ENCODE measurements around the gene MAMDC2.
"Not testable (repeated sequence)": the region's sequence is repeated elsewhere in the genome, so short reads cannot be mapped to it uniquely, and the experiment has no call there.

Gene MAMDC2

DNA sequence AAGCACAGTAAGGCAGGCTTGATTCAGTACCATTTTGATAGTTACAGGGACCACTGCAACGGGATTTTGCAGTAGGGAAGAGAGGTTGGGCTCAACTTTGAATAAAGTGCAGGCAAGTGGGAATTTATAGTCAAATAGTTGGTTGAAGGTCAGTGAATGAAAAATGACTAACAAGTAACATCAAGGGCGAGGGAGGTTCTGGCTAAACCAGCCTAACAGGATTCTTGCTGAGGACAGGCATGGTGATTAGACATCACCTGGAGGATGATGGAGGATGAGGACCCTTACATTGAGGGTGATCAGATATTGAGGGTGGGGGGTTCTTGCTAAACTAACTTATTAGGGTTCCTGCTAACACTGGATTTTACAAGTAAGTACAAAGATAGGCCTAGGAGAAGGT lies 149.1 kb downstream of the MAMDC2 start:
- no peak for DNase-seq (ENCODE audit: low read depth in 1 of 2, low spot score in 1 of 2)

DNA sequence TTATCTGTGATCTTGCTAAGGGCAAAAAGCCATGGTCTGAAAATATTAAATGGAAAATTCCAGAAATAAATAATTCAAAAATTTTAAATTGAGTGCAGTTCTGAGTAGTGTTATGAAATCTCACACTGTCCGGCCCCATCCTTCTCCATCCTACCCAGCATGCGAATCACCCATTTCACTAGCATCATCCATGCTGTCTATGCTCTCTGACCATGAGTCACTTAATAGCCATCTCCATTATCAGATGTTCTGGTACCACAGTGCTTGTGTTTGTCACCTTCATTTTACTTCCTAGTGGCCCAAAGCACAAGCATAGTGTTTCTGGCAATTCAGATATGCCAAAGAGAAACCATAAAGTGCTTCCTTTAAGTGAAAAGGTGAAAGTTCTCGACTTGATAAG lies 151.8 kb downstream of the MAMDC2 start:
- DNase-seq (ENCODE audit: low read depth in 1 of 2, low spot score in 1 of 2) = no peak

DNA sequence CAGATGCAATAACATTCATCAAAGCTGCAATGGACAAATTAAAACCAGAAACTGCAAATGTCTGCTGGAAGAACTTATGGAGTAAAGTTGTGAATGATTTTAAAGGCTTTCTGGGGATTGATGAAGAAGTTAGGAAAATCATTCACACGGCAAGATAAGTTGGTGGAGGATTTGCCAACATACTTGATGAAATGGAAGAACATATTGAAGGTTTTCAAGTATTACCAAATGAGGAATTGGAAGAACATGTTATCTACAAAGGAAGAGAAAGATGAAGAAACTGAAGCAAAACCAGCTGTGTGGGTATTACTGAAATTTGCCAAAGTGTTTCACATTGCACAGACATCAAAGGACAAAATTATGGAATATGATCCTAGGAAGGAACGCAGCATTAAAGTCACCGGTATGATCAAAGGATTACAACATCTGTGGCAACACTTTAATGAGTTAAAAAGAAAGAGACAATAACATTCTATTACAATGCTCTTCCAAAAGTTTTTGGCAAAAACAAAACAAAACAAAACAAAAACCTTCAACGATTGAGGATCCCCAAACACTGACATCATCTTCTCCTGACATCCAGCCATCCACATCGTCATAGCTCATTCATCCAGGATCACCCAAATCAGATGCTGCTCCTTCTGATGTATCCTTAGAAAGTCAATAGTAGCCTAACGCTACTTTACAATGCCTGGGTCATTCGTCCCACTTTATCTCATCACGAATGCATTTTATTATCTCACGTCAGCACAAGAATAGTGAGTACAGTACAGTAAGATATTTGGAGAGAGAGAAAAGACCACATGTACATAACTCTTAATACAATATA lies 153.8 kb downstream of the MAMDC2 start:
- DNase-seq (ENCODE audit: low read depth in 1 of 2, low spot score in 1 of 2) = no peak

DNA sequence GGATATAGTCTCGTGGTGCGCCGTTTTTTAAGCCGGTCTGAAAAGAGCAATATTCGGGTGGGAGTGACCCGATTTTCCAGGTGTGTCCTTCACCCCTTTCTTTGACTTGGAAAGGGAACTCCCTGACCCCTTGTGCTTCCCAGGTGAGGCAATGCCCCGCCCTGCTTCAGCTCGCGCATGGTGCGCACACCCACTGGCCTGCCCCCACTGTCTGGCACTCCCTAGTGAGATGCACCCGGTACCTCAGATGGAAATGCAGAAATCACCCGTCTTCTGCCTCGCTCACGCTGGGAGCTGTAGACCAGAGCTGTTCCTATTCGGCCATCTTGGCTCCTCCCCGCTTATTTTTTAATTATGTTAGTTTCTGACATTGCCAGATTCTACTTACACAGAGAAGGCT lies 161.1 kb downstream of the MAMDC2 start:
- not testable (repeated sequence) for DNase-seq (ENCODE audit: low read depth in 1 of 2, low spot score in 1 of 2)

DNA sequence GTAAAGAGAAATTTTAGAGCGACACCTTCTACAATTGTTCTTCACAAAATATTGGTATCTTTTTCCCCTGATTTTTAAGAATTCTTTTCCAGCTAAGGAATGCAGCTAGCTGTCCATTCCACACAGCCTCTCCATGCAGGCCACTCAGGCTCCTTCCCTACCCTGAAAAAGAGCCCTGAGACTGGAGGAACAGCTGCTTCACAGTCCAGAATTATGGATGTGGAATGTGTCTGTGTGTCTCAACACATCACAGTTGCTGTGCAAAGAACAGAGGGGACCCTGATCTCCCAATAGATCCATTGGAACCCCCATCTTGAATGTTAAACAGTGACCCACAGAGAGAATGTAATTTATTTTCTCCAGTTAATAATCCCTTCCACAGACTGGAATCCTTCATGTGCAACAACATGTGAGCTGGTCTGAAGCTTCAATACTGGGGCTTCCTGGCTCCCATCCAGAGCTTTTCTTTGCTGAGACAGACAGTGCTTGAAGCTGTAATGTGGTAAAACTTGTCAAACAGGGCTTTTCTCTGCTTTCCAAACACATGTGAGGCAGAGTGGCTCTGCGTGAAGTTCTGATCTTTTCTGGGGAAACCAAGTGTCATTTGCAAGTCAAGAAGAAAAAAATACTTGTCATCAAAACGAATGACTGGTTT lies 161.8 kb downstream of the MAMDC2 start:
- no peak for DNase-seq (ENCODE audit: low read depth in 1 of 2, low spot score in 1 of 2)

DNA sequence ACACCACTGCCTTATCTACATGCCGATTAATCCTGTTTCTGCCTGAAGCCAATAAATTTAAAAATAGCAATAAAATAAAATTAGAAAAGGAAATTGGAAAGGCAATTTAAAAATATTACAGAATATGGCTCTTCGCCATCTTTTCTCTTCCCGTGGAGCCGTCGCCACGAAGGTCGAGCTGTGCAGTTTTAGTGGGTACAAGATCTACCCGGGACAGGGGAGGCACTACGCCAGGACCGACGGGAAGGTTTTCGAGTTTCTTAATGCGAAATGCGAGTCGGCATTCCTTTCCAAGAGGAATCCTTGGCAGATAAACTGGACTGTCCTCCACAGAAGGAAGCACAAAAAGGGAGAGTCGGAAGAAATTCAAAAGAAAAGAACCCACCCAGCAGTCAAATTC lies 173.4 kb downstream of the MAMDC2 start:
- no peak for DNase-seq (ENCODE audit: low read depth in 1 of 2, low spot score in 1 of 2)

DNA sequence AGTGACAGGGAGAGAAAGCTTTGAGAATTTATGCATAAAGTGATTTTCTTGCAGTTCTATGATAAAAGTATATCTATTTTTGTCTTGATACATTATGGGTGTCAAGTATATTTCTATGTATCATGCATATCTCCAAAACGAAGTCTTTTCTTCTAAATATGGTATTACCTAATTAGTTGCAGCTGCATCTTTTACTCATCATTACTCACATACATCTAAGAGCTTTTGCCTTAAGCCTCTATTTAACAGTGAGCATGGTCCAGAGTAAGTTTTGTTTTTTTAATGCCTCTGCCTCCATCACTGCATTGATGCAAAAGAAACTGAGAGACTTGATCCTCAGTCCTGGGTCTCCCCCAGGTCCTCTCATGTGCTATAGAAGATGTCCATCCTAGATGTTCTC lies 175.1 kb downstream of the MAMDC2 start:
- no peak for DNase-seq (ENCODE audit: low read depth in 1 of 2, low spot score in 1 of 2)

DNA sequence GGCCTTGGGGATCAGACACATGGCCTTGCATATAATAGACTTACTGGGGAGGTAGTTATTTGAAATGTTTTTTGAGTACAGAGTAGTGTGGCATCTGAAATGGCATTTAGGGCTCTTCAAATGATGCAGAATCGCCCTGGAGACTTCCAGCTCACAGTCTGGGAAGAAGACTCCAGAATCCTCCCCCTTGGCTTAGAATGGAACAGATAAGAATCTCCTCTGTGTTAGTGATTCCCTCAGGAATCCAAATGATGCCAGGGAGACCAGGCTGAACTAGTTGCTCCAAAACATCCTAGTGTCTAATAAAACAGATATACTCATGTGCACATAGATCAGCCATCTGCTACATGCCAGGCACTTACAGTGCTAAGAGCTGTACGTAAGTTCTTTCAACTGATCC lies 176.6 kb downstream of the MAMDC2 start:
- DNase-seq (ENCODE audit: low read depth in 1 of 2, low spot score in 1 of 2) = no peak

DNA sequence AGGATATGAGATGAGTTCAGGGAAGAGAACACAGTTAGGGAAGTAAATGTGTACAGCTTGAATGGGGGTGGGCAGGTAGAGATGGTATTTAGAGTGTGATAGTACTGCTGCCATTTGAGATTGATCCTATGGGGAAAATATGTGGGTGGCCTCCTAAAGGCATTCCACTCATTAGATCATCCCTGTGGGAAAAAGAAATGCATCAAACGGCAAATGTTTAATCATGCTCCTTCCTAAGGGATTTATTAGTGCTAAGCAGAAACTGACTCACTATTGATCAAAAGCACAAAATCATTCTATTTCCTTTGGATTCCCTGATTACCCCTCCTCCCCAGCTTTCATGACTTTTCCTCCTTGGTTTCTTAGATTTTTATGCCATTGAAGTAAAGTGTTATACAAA lies 178.7 kb downstream of the MAMDC2 start:
- DNase-seq (ENCODE audit: low read depth in 1 of 2, low spot score in 1 of 2) = no peak

DNA sequence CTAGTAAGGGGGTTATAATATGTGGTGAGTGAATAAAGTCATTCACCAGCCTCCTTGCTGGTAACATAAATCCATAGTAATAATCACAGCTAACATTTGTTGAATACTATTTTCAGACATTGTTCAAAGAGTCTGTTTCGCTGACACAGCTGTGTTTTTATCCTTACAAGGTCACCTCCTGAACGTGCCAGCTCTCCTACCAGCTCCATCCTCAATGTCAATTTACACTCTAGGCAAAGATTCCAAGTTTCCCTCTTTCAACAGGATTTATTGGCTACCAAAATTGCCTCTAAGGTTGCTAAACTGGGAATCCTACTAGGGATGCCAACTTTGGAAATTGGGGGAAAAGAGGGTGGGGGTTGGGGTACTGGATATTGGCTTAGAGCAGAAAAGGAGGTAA lies 184.5 kb downstream of the MAMDC2 start:
- DNase-seq (ENCODE audit: low read depth in 1 of 2, low spot score in 1 of 2) = no peak

DNA sequence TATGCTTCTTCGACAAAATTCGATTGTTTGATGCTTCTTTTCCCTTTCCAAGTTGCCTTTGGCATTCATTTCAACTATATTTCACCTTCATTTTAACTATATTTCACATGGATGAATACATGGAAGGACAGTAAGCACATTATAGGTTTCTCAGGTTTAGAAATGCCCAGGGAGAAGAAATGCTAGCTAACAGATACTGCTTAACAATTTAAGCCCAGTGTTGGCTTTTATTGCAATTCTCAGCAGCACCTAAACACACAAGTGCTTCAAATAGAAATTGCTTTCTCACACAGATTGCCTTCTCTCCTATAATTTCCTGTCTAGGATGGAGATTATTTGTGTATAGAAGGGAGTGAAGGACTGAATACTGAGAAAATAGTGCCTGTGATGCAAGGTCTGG lies 185.0 kb downstream of the MAMDC2 start:
- DNase-seq (ENCODE audit: low read depth in 1 of 2, low spot score in 1 of 2) = no peak

DNA sequence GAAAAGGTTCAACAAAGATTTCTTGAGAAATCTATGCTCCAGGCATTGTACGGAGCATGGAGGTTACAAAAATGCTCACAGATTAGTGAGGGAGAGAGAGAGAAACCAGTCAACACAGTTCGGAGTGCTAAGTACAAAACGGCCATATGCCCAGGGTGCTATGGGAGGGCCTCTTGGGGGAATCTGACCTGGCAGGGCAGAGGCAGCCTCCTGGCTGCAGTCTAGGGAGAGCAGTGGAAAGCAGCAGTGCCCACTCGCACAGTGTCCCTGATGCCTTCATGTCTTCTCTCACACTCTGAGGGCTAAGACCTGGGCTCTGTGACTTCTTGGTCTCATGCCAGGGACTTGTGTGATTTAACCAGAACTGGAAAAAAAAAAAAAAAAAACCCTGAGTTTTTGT lies 185.4 kb downstream of the MAMDC2 start:
- DNase-seq (ENCODE audit: low read depth in 1 of 2, low spot score in 1 of 2) = no peak

DNA sequence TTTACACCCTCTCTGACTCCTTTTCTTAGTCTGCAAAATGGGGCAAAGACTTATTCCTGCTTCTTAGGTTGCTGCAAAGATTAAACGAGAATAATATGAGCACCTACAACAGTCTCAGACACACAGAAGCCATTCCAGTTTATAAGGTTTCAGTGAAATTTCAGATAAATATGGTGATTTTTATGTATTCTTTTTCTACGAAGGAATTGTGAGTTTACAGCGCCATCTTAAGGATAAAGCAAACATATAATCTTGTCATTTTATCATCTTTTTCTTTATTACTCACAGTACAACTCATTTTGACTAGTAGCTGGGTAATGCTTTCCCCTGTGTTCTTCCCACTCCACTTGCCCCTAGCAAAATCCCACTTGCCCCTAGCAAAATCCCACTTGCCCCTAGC lies 185.9 kb downstream of the MAMDC2 start:
- no peak for DNase-seq (ENCODE audit: low read depth in 1 of 2, low spot score in 1 of 2)

DNA sequence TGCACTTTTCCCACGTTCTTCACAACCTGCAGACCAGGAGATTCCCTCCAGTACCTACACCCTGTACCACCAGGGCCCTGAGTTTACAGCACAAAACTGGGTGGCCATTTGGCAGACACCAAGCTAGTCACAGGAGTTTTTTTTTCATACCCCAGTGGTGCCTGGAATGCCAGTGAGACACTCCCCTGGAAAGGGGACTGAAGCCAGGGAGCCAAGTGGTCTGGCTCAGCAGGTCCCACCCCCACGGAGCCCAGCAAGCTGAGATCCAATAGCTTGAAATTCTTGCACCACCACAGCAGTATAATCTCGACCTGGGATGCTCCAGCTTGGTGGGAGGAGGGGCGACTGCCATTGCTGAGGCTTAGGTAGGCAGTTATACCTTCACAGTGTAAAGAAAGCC lies 188.8 kb downstream of the MAMDC2 start:
- no peak for DNase-seq (ENCODE audit: low read depth in 1 of 2, low spot score in 1 of 2)

DNA sequence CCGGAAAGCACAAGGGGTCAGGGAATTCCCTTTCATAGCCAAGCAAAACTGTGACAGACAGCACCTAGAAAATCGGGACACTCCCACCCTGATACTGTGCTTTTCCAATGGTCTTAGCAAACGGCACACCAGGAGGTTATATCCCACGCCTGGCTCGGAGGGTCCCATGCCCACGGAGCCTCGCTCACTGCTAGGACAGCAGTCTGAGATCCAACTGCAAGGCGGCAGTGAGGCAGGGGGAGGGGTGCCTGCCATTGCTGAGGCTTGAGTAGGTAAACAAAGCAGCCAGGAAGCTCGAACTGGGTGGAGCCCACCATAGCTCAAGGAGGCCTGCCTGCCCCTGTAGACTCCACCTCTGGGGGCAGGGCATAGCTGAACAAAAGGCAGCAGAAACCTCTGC lies 190.6 kb downstream of the MAMDC2 start:
- not testable (repeated sequence) for DNase-seq (ENCODE audit: low read depth in 1 of 2, low spot score in 1 of 2)

DNA sequence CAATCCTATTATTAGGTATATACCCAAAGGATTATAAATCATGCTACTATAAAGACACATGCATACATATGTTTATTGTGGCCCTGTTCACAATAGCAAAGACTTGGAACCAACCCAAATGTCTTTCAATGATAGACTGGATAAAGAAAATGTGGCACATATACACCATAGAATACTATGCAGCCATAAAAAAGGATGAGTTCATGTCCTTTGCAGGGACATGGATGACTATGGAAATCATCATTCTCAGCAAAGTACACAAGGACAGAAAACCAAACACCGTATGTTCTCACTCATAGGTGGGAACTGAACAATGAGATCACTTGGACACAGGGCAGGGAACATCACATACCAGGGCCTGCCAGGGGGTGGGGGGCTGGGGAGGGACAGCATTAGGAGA lies 202.3 kb downstream of the MAMDC2 start:
- not testable (repeated sequence) for DNase-seq (ENCODE audit: low read depth in 1 of 2, low spot score in 1 of 2)

DNA sequence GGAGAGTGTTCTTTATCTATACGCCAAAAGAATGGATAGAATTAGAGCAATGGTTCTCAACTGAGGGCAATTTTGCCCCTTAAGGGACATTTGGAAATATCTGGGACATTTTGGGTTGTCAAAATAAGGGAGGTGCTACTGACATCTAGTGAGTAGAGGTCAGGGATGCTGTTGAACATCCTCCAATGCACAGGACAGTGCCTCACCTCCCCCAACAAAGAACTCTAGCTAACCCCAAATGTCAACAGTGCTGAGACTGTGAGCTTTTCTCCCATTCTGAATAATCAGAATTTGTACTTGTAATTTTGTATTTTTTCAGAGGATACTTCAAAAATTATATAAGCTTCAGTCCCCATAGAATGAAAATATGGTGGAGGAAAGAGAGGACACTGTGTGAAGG lies 206.6 kb downstream of the MAMDC2 start:
- no peak for DNase-seq (ENCODE audit: low read depth in 1 of 2, low spot score in 1 of 2)

DNA sequence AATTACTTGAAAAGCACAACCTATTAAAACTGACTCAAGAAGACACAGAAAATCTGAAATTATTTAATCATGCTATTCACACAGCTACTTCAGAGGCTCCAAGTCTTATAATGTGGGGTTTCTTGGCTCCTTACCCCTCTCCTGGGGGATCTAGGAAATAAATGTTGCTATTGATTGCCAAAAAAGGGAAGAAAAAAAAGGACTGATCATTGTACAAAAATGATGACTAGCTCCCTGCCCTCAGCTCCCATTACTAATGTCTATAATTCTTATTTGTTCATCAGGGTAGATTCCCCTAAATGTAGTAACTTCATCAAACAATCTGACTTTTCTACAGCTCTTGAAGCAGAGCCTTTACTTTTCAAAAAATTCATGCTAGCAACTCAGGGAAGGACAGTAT lies 211.8 kb downstream of the MAMDC2 start:
- DNase-seq (ENCODE audit: low read depth in 1 of 2, low spot score in 1 of 2) = no peak

DNA sequence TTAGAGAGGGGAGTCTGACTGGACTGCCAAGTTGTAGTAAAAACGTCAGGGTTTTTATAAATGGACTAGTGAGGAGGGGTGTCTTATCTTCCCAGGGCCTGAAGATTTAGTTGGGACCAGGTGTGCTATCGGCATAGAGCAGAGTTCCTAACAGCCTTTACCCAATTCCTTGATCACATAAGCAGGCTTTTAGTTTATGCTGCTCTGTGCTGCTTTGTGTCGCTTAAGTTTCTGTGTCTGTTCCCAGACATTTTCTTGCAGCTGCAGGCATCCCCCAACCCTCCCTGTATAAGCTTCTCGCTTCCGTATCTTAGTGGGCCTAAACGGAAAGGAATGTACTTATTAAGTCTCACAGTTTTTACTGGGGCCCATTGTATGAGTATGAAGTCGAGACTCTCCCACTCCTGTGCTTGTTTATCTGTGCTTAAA lies 212.5 kb downstream of the MAMDC2 start:
- no peak for DNase-seq (ENCODE audit: low read depth in 1 of 2, low spot score in 1 of 2)

DNA sequence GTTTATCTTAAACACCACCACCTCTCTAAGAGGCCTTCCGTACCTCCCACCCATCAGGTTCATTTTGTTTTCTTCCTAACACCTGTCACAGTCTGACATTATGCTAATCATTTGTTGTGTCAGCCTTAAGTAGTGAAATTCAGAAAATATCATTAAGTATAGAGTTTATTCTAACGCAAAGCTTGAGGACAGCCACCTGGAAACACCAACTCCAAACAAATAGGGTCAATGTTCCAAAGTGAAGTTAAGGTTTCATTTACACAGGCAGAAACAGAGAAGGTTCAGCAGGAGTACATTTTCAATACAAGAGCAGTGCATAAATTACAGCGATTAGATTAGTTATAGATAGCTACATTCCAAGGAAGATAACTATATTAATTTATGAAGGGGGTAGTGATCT lies 213.9 kb downstream of the MAMDC2 start:
- no peak for DNase-seq (ENCODE audit: low read depth in 1 of 2, low spot score in 1 of 2)

DNA sequence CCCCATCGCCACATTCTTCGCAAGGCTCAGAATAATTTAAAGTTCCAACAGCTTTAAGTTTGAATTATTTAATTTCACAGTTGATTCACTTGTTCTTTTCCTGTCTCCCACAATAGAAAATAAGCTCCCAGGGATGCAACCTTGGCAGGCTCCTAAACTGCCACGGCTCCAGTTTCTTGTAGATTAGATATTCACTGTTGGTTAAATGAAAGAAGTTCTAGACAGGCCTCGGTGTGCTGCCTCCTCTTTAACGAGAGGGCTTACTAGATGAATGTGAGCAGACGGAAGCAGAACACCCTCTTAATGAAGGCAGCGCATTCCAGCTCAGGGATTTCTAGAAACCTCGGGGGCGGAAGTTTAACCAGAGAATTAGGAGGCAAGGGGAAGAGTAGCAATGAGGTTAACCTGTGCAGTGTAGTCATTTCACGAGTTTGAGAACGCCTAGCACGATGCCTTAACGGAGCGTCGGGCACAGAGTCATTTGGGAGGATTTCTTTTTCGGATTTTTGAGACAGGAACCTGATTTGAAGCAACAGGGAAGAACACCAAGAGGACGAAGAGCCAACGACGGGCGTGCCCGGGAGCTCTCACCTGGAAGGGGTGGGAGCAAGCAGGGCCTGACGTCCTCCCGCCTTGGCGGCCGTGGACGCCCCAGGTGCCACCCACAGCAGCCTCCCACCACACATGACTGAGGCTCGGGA lies 214.5 kb downstream of the MAMDC2 start:
- peak in 1 of 2 donors; percentile 26 for DNase-seq (ENCODE audit: low read depth in 1 of 2, low spot score in 1 of 2)

Measured in activated CD4-positive, alpha-beta T cell treated with anti-CD3 and anti-CD28 coated beads, Interleukin-2, amount 50 U/mL, for 24 hours (primary cell).